LNCaP clone FGC (cell line): Measurements from ENCODE around the gene PPP1R37.

Experiments used
- DNase-seq: peaks from one replicate; pipeline ENCODE4 v3.0.0-alpha.2; 2011; ENCODE audit warnings: low read depth
- H3K4me3 ChIP-seq: 2 replicates; pipeline ENCODE4 v1.5.1; 2011; ENCODE audit warnings: mild to moderate bottlenecking, low read depth, low read length, control low read depth
- CTCF ChIP-seq: IDR thresholded peaks from 2 replicates; pipeline ENCODE4 v1.5.1; 2012; ENCODE audit warnings: mild to moderate bottlenecking; ENCODE audit not compliant: control insufficient read depth, insufficient read depth; ENCODE audit errors: extremely low read depth

Gene PPP1R37

GRCh38 chr19:45164577-45165335 lies 71.8 kb downstream of the PPP1R37 start:
- TF ChIP-seq CTCF, result no peak
- peak; percentile 19 for DNase-seq
- H3K4me3 ChIP-seq, result no peak overlapping the region

GRCh38 chr19:45166723-45167252 lies 73.8 kb downstream of the PPP1R37 start:
- TF ChIP-seq CTCF, result no peak
- DNase-seq, result no peak
- no peak overlapping the region for H3K4me3 ChIP-seq

GRCh38 chr19:45168767-45169351 lies 75.9 kb downstream of the PPP1R37 start:
- TF ChIP-seq CTCF, result no peak
- no peak for DNase-seq
- H3K4me3 ChIP-seq, result no peak overlapping the region

- no peak overlapping the region for H3K4me3 ChIP-seq
- no peak for DNase-seq
- no peak for TF ChIP-seq CTCF
These were observed 76.6 kb downstream of the PPP1R37 start for GRCh38 chr19:45169602-45170001.

GRCh38 chr19:45170146-45171106 lies 77.4 kb downstream of the PPP1R37 start:
- TF ChIP-seq CTCF, result no peak
- H3K4me3 ChIP-seq, result no peak overlapping the region
- no peak for DNase-seq

GRCh38 chr19:45171211-45171623 lies 78.2 kb downstream of the PPP1R37 start:
- DNase-seq, result no peak
- no peak for TF ChIP-seq CTCF
- H3K4me3 ChIP-seq, result no peak overlapping the region
